ENCODE measurements around the gene SEMA3C. TPM values are rescaled to one million over a fixed set of nuclear protein-coding genes. Genes with fewer than 3 reads are reported as not detected.

Gene SEMA3C
- polyA plus RNA-seq, 1 donor from 2014 or later: 386 TPM

DNA sequence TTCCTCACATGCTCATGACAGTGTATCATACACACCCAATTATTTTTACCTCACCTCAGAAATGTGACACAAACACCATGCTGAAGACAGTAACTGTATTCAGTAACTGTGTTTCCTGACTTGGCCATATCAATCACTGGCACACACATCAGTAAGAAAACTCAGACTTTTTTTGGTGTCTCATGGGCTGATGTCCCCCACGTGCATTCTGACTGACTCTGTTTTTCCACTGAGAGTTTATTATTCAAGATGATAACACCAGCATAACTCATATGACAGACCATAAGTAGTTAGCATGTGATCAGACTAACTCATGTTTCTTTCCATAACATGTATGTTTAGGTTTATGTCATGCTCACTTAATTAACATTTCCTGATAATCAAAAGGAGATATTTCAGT is 155.6 kb downstream of the SEMA3C start:
- H3K9me2 ChIP-seq (ENCODE audit: insufficient read depth, low read length): no peaks in the 10 kb centered on the region
- H3K36me3 ChIP-seq (ENCODE audit: insufficient read depth, low read length): peaks cover 8% of the 10 kb centered on the region
- H3K9ac ChIP-seq (ENCODE audit: low read length): no peak overlapping the region
- TF ChIP-seq, protein P1, sequence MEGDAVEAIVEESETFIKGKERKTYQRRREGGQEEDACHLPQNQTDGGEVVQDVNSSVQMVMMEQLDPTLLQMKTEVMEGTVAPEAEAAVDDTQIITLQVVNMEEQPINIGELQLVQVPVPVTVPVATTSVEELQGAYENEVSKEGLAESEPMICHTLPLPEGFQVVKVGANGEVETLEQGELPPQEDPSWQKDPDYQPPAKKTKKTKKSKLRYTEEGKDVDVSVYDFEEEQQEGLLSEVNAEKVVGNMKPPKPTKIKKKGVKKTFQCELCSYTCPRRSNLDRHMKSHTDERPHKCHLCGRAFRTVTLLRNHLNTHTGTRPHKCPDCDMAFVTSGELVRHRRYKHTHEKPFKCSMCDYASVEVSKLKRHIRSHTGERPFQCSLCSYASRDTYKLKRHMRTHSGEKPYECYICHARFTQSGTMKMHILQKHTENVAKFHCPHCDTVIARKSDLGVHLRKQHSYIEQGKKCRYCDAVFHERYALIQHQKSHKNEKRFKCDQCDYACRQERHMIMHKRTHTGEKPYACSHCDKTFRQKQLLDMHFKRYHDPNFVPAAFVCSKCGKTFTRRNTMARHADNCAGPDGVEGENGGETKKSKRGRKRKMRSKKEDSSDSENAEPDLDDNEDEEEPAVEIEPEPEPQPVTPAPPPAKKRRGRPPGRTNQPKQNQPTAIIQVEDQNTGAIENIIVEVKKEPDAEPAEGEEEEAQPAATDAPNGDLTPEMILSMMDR (IDR thresholded peaks at IDR 0.05; ENCODE audit: poor library complexity, severe bottlenecking): no peak
- no peak for TF ChIP-seq EZH2 (IDR thresholded peaks at IDR 0.05; ENCODE audit: borderline replicate concordance, insufficient read depth, low read length, poor library complexity, severe bottlenecking)
- no peak overlapping the region for H3K4me2 ChIP-seq (ENCODE audit: low read length)
- H4K20me1 ChIP-seq (ENCODE audit: insufficient read depth): no peaks in the 10 kb centered on the region
- no peaks in the 10 kb centered on the region for H3K9me3 ChIP-seq (ENCODE audit: low read length)
- H3K4me3 ChIP-seq (ENCODE audit: low read length): no peak overlapping the region
- no peaks in the 10 kb centered on the region for H3K79me2 ChIP-seq (replicated peaks; ENCODE audit: insufficient read depth, low read length)
- no peak overlapping the region for H3K27ac ChIP-seq (ENCODE audit: low read length)
- no peak overlapping the region for H2AFZ ChIP-seq (ENCODE audit: low read depth, low read length)
- no peaks in the 10 kb centered on the region for H3K27me3 ChIP-seq (ENCODE audit: insufficient read depth, low read depth, low read length)
- no peaks in the 10 kb centered on the region for H3F3A ChIP-seq (ENCODE audit: insufficient read depth, low read length, poor library complexity, severe bottlenecking)

DNA sequence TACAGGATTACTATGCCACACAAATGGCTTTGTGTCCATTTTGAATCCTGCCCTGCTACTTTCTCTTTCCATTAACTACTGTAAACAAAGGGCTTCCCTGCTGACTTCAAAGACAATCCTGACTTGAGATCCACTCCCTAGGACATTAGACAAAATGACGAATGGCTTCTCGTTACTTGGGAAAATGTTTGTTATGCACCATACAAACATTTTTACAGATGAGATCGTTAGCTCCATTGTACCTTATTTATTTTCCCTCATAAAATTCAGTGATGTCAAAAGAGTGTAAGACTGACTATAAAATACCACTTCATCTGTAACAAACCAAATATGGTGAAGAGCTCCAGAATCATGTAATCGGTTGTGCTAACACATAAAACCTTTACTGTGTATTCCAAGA is 158.6 kb downstream of the SEMA3C start:
- no peak overlapping the region for H3K4me2 ChIP-seq (ENCODE audit: low read length)
- H3K27me3 ChIP-seq (ENCODE audit: insufficient read depth, low read depth, low read length): no peaks in the 10 kb centered on the region
- TF ChIP-seq TAF1 (IDR thresholded peaks at IDR 0.05; ENCODE audit: low read depth) (no peak), SMC3 (conservative IDR thresholded peaks at IDR 0.05; ENCODE audit: poor library complexity) (no peak), RAD21 (conservative IDR thresholded peaks at IDR 0.05) (no peak), POLR2AphosphoS5 (IDR thresholded peaks at IDR 0.05) (no peak), EZH2 (IDR thresholded peaks at IDR 0.05; ENCODE audit: borderline replicate concordance, insufficient read depth, low read length, poor library complexity, severe bottlenecking) (no peak), MXI1 (conservative IDR thresholded peaks at IDR 0.05; ENCODE audit: poor library complexity, severe bottlenecking) (no peak), EP300 (conservative IDR thresholded peaks at IDR 0.05; ENCODE audit: poor library complexity, severe bottlenecking) (no peak)
- TF ChIP-seq, protein P2, sequence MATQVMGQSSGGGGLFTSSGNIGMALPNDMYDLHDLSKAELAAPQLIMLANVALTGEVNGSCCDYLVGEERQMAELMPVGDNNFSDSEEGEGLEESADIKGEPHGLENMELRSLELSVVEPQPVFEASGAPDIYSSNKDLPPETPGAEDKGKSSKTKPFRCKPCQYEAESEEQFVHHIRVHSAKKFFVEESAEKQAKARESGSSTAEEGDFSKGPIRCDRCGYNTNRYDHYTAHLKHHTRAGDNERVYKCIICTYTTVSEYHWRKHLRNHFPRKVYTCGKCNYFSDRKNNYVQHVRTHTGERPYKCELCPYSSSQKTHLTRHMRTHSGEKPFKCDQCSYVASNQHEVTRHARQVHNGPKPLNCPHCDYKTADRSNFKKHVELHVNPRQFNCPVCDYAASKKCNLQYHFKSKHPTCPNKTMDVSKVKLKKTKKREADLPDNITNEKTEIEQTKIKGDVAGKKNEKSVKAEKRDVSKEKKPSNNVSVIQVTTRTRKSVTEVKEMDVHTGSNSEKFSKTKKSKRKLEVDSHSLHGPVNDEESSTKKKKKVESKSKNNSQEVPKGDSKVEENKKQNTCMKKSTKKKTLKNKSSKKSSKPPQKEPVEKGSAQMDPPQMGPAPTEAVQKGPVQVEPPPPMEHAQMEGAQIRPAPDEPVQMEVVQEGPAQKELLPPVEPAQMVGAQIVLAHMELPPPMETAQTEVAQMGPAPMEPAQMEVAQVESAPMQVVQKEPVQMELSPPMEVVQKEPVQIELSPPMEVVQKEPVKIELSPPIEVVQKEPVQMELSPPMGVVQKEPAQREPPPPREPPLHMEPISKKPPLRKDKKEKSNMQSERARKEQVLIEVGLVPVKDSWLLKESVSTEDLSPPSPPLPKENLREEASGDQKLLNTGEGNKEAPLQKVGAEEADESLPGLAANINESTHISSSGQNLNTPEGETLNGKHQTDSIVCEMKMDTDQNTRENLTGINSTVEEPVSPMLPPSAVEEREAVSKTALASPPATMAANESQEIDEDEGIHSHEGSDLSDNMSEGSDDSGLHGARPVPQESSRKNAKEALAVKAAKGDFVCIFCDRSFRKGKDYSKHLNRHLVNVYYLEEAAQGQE (IDR thresholded peaks at IDR 0.05; ENCODE audit: borderline replicate concordance): no peak
- TF ChIP-seq, protein P1 (IDR thresholded peaks at IDR 0.05; ENCODE audit: poor library complexity, severe bottlenecking): no peak

More for the DNA sequence above, 158.6 kb downstream of the SEMA3C start:
- no peaks in the 10 kb centered on the region for H3F3A ChIP-seq (ENCODE audit: insufficient read depth, low read length, poor library complexity, severe bottlenecking)
- H3K79me2 ChIP-seq (replicated peaks; ENCODE audit: insufficient read depth, low read length): no peaks in the 10 kb centered on the region
- H3K36me3 ChIP-seq (ENCODE audit: insufficient read depth, low read length): peaks cover 11% of the 10 kb centered on the region
- no peak overlapping the region for H3K4me3 ChIP-seq (ENCODE audit: low read length)
- no peaks in the 10 kb centered on the region for H3K9me3 ChIP-seq (ENCODE audit: low read length)
- no peak overlapping the region for H3K9ac ChIP-seq (ENCODE audit: low read length)
- no peaks in the 10 kb centered on the region for H4K20me1 ChIP-seq (ENCODE audit: insufficient read depth)
- H3K9me2 ChIP-seq (ENCODE audit: insufficient read depth, low read length): no peaks in the 10 kb centered on the region
- H3K27ac ChIP-seq (ENCODE audit: low read length): no peak overlapping the region
- no peak overlapping the region for H2AFZ ChIP-seq (ENCODE audit: low read depth, low read length)

All from neural cell (in vitro differentiated cells).